Activated gamma-delta T cell treated with anti-CD3 and anti-CD28 coated beads, Interleukin-2, amount 50 U/mL, for 16 hours (primary cell): ENCODE results near the gene PARD3.

ENCODE experiments used
- DNase-seq: peaks from one replicate; pipeline ENCODE4 v3.0.0-alpha.2; 2020; ENCODE audit warnings: low read depth

The PARD3 gene

DNA sequence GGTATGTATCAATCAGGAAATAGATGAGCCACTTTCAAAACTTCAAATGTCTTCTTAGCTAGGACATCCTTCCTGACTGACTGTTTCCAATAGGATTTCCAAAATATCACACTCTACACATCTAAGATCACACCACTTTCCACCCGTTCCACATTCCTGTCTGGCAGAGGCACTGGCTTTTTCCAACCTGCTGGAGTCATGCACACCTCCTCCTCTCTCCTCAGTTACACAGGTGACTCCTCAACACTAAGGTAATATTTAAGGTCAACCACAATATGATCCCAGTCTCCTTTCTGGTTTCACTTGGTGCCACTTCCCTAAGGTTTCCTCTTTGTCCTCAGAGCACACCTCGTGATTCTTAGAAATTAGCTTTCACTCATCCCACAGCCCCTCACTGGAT lies 196.5 kb downstream of the PARD3 start:
- DNase-seq: no peak

- no peak for DNase-seq
Measured at GRCh38 chr10:34615770-34616169, 199.3 kb downstream of the PARD3 start.

DNA sequence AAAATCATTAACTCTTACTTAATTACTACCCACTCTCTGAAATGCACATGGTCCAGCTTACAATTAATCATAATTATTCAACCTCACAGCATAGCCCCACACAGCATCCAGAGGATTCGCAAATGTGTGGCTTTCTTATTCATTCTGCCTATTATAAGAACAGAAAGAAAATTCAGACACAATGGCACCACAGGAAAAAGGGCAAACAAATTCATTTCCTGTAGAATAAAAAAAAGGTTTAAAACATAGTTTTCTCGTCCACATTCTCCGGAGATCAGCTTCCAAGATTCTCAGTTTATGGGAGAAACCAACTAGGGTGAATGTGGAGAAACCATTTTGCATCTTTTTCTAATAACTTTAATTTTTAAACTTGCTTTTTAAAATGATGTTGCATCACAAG lies 201.6 kb downstream of the PARD3 start:
- DNase-seq: no peak

GRCh38 chr10:34612938-34613337 lies 202.2 kb downstream of the PARD3 start:
- no peak for DNase-seq

DNA sequence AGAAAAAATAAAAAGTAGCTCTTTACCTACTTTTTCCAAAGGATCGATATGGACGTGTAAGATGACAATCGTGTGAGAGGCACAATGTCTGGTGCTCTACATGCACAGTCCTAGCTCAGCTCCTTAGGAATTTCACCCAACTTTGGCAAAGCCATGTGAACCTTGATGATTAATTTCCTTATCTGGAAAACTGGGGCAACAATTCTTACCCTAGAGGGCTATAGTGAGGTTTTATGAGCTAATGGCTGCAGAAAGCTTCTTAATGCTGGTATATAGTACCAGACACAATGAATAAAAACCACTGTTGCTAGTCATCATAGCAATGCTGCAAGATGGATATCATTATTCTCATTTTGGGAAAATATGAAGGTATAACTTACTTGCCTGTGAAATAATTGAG lies 202.7 kb downstream of the PARD3 start:
- no peak for DNase-seq

- no peak for DNase-seq
Measured at GRCh38 chr10:34609287-34609940, 205.7 kb downstream of the PARD3 start.

- no peak for DNase-seq
Measured at GRCh38 chr10:34607894-34608293, 207.2 kb downstream of the PARD3 start.

DNA sequence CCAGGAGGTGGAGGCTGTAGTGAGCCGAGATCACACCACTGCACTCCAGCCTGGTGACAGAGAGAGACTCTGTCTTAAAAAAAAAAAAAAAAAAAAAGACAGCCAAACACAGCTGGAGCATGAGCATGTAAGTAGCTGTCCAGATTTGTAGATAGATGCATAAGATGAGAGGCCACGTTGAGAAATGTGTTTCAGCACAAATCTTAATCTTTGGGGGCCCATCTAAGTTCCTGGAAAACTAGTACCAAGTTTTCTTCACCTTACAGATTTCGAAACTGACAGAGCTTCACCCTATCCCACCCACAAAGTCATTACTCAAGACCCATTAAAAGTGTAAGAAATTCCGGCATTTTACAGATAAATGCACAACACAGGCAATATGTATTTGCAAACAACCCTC lies 208.2 kb downstream of the PARD3 start:
- no peak for DNase-seq

DNA sequence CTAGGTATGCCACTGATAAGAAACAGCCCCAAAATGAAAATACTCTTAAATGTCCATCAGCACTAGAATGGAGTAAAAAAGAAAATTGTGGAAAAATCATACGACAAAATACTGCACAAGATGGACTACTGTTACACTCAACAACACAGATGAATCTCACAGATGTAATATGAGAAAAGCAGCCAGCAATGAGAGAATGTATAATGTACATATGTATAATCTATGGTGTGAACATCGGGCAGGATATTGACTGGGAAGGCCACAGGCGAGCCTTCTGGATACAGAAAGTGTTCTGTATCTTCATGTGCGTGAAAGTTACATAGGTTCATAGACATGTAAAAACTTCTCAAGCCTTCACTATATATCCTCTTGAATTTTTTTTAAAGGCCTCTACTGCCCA lies 212.6 kb downstream of the PARD3 start:
- DNase-seq: no peak

DNA sequence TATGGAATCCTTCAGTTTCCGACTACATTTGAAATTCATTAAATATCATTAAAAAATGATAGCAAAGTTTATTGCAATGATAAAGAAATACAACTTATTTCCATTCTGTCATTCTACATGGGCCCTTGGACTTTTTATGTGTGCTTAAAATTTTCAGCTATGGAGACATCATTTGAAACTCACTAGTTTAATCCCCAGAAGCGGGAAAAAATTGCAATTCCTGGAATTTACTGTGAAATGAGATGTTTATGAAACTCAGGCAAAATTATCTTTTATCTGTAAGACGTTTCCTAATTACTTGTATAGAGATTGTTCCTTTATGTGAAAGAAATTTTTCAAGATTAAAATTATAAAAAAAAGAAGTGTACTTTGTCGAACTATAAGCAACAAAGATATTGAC lies 213.4 kb downstream of the PARD3 start:
- no peak for DNase-seq

GRCh38 chr10:34599026-34599795 lies 215.9 kb downstream of the PARD3 start:
- no peak for DNase-seq

- DNase-seq: no peak
Measured at GRCh38 chr10:34596351-34596750, 218.7 kb downstream of the PARD3 start.

- no peak for DNase-seq
Measured at GRCh38 chr10:34593930-34594329, 221.2 kb downstream of the PARD3 start.

DNA sequence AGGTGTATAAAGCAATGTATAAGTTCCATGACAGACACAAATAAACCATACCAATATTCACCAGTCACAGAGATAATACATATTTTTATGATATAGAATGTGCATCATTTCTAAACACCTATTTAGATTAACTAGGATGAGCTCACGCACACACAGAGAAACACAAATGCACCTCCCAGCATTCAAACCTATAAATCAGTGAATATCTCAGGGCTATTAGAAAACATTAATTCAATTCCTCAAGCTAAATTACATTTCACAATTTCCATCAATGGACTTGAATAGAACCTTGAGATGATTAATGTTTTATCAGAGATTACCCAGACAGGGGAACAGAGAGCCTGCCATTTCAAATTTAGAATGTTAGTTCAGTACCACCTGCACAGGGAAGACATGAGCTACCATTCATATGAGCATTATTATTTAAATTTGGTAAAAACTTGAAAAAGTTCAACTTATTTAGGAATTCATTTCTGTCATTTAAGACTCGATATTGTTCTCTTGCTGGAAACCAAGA lies 221.7 kb downstream of the PARD3 start:
- DNase-seq: no peak

DNA sequence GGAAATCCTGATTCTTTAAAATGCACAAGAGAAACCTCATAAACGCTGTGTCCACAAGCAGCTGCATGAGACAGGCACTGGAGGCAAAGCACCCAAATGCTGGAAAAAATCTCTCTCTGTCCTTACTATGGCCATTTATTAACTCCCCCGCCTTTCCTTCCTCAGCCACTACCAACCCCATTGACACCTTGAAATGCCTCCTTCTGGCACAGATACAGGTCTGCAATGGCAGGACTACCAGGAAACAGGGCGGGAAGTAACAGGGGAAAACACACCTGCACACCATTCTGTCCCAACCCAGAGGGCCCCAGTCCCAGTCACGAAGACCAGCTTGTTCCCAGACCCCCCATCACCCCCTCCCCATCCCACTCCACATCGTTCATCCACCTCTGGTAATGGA lies 224.3 kb downstream of the PARD3 start:
- DNase-seq: no peak

GRCh38 chr10:34589275-34589674 lies 225.8 kb downstream of the PARD3 start:
- no peak for DNase-seq

GRCh38 chr10:34587680-34588019 lies 227.4 kb downstream of the PARD3 start:
- no peak for DNase-seq

GRCh38 chr10:34587002-34587679 lies 228.0 kb downstream of the PARD3 start:
- no peak for DNase-seq

GRCh38 chr10:34585422-34586112 lies 229.5 kb downstream of the PARD3 start:
- no peak for DNase-seq

DNA sequence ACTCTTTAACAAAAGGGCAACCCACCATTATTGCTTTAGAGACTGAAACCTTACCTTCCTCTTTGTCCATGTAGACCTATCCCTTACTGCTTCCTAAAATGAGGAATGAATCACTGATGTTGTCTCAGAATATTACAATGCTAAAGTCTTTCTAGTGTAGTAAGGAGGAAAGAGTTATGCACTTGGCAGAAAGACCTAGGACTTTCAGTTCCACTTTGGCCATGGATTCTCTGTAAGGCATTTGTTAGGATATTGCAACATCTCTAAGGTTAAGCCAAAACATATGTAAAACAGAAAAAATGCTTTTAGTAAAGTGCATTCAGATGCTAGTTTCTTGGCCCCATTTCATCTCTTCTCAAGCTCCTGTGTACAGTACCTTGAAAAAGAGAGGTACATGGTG lies 230.9 kb downstream of the PARD3 start:
- DNase-seq: no peak

DNA sequence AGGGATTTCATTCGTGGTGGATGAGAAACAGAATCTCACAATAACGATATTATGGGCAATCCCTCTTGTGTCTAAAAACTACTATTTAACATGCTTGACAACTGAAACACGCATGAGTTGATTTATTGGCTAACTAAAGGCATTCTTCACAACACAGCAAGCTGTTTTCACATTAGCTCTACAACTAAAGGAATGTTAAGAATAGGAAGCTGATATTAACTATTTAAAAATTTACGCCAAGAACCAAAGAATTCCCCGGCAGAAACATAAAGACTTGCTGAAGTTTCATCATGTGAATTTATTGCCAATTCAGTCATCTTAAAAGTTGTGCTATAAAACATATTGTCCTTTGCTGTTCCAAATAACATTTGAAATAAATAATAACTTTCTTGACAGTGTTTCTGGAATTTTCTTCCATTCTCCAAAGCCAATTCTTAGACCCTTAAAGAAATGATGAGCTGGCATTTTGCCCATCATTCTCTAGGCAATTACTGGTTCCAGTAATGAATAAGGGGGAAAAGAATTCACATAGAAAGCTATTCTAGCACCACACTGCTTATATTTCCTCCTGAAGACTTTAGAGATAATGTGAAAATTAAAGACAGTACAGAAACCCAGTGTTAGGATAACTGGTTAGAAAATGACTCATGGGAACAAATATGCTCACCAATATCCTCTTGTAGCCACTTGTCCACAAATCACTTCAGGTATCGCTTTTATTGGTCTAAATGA lies 233.1 kb downstream of the PARD3 start:
- DNase-seq: no peak

GRCh38 chr10:34580643-34581042 lies 234.5 kb downstream of the PARD3 start:
- DNase-seq: no peak
